ENCODE data around the gene STX1A. TPM values are rescaled to one million over a fixed set of nuclear protein-coding genes. Genes with fewer than 3 reads are reported as not detected.
"Not testable (repeated sequence)": the region's sequence is repeated elsewhere in the genome, so short reads cannot be mapped to it uniquely, and the experiment has no call there.

The STX1A gene
- total RNA-seq, 3 donors from 2014 or later = 5.2 to 23.9 (median 6.1) TPM

- intact Hi-C loops (cut with DNase I, micrococcal nuclease) = no loop called here
- no peaks in the 10 kb centered on the region for H3K4me1 ChIP-seq (ENCODE audit: low read depth)
- no peaks in the 10 kb centered on the region for H3K36me3 ChIP-seq (ENCODE audit: low read depth)
- H3K4me3 ChIP-seq = no peak overlapping the region
- no peaks in the 10 kb centered on the region for H3K9me3 ChIP-seq
- ATAC-seq = no peak
- TF ChIP-seq CTCF (IDR thresholded peaks at IDR 0.05) = no peak
- no peak for DNase-seq
Measured at GRCh38 chr7:73727952-73728351, 8.5 kb upstream of the STX1A start.

DNA sequence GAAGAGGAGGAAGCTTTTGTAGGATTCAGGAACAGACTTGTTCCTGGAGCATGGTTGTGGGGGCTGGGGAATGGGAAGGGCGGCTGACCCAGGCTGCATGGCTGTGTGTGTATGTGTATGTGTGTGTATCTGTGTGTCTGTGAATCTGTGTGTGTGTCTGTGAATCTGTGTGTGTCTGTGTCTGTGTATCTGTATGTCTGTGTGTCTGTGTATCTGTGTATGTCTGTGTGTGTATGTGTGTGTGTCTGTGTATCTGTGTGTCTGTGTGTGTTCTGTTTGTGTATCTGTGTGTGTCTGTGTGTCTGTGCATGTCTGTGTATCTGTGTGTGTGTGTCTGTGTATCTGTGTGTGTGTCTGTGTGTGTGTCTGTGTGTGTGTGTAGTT is 6.6 kb upstream of the STX1A start:
- intact Hi-C loops (cut with DNase I, micrococcal nuclease) = no loop called here
- no peak for DNase-seq
- ATAC-seq = peak; percentile 23
- Histone ChIP-seq H3K4me1 (ENCODE audit: low read depth) (peaks cover 3% of the 10 kb centered on the region), H3K36me3 (ENCODE audit: low read depth) (no peaks in the 10 kb centered on the region), H3K9me3 (no peaks in the 10 kb centered on the region), H3K4me3 (no peak overlapping the region)
- TF ChIP-seq CTCF (IDR thresholded peaks at IDR 0.05) = peak; percentile 1

DNA sequence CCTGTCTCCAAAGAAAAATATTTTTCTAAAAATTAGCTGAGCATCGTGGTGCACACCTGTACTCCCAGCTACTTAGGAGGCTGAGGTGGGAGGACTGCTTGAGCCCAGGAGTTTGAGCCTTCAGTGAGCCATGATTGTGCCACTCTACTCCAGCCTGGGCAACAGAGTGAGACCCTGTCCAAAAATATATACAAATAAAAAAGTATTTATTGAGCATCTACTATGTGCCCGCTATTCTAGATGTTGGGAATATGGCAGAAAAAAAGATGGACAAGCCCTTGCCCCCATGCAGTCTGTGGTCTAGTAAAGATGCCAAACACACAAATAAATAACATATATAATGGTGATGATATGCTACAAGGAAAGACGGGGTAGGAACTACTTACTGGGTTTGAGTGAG is 4.3 kb upstream of the STX1A start:
- Histone ChIP-seq H3K4me1 (ENCODE audit: low read depth) (peaks cover 5% of the 10 kb centered on the region), H3K9me3 (no peaks in the 10 kb centered on the region), H3K4me3 (no peak overlapping the region), H3K36me3 (ENCODE audit: low read depth) (no peaks in the 10 kb centered on the region)
- ATAC-seq (no peak), DNase-seq (no peak)
- intact Hi-C loops (cut with DNase I, micrococcal nuclease) = loop anchor here (5.0 kb wide), 1 partner anchor 117 kb away; no protein-coding TSS in a partner anchor
- TF ChIP-seq CTCF (IDR thresholded peaks at IDR 0.05) = no peak

DNA sequence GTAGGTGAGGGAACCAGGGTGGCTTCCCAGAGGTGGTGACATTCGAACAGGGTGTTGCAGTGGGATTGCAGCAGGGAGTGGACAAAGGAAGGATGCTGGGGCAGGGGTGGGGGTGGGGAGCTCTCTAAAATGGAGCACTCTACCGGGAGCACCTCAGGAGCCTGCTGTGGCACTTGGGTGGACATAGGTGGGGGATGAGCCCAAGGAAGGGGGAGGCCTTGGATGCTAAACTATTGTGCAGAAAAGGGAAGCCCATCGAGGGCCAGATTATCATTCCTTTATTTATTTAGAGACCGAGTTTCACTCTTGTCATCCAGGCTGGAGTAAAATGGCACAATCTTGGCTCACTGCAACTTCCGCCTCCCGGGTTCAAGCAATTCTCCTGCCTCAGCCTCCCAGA is 3.3 kb upstream of the STX1A start:
- TF ChIP-seq CTCF (IDR thresholded peaks at IDR 0.05) = no peak
- intact Hi-C loops (cut with DNase I, micrococcal nuclease) = loop anchor here (5.0 kb wide), 1 partner anchor 115 kb away; no protein-coding TSS in a partner anchor
- ATAC-seq (no peak), DNase-seq (no peak)
- Histone ChIP-seq H3K9me3 (no peaks in the 10 kb centered on the region), H3K4me1 (ENCODE audit: low read depth) (peaks cover 12% of the 10 kb centered on the region), H3K4me3 (no peak overlapping the region), H3K36me3 (ENCODE audit: low read depth) (no peaks in the 10 kb centered on the region)

DNA sequence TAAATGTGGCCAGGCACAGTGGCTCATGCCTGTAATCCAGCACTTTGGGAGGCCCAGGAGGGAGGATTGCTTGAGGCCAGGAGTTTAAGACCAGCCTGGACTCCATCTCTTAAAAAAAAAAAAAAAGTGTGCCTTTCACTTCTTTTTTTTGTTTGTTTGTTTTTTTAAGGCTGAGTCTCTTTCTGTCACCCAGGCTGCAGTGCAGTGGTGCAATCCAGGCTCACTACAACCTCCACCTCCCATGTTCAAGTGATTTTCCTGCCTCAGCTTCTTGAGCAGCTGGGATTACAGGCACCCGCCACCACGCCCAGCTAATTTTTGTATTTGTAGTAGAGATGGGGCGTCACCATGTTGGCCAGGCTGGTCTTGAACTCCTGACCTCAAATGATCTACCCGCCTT is 2.7 kb upstream of the STX1A start:
- ATAC-seq; H3K9me3 ChIP-seq; H3K36me3 ChIP-seq (ENCODE audit: low read depth); DNase-seq; H3K4me3 ChIP-seq: not testable (repeated sequence)
- H3K4me1 ChIP-seq (ENCODE audit: low read depth) = peaks cover 12% of the 10 kb centered on the region
- intact Hi-C loops (cut with DNase I, micrococcal nuclease) = loop anchor here (5.0 kb wide), 1 partner anchor 115 kb away; no protein-coding TSS in a partner anchor

- peaks cover 12% of the 10 kb centered on the region for H3K4me1 ChIP-seq (ENCODE audit: low read depth)
- H3K9me3 ChIP-seq = no peaks in the 10 kb centered on the region
- H3K4me3 ChIP-seq = no peak overlapping the region
- DNase-seq = peak in 1 of 3 donors; percentile 50
- intact Hi-C loops (cut with DNase I, micrococcal nuclease) = loop anchor here (5.0 kb wide), 1 partner anchor 114 kb away; no protein-coding TSS in a partner anchor
- no peak for TF ChIP-seq CTCF (IDR thresholded peaks at IDR 0.05)
- H3K36me3 ChIP-seq (ENCODE audit: low read depth) = no peaks in the 10 kb centered on the region
- ATAC-seq = peak; percentile 10
Measured at GRCh38 chr7:73721377-73721817, 1.9 kb upstream of the STX1A start.

- ATAC-seq; H3K4me3 ChIP-seq; H3K9me3 ChIP-seq; H3K36me3 ChIP-seq (ENCODE audit: low read depth); DNase-seq: not testable (repeated sequence)
- intact Hi-C loops (cut with DNase I, micrococcal nuclease) = loop anchor here (5.0 kb wide), 1 partner anchor 113 kb away; no protein-coding TSS in a partner anchor
- H3K4me1 ChIP-seq (ENCODE audit: low read depth) = peaks cover 12% of the 10 kb centered on the region
Measured at GRCh38 chr7:73720443-73720842, 974 bp upstream of the STX1A start.
